ENCODE measurements around the gene CNPY1.
"Not testable (repeated sequence)": the region's sequence is repeated elsewhere in the genome, so short reads cannot be mapped to it uniquely, and the experiment has no call there.

The CNPY1 gene

GRCh38 chr7:155531681-155532080 is 14.7 kb downstream of the CNPY1 start:
- DNase-seq = no peak

GRCh38 chr7:155530601-155531000 is 15.8 kb downstream of the CNPY1 start:
- no peak for DNase-seq

- no peak for DNase-seq
These were observed 16.5 kb downstream of the CNPY1 start for GRCh38 chr7:155529845-155530244.

GRCh38 chr7:155529346-155529745 is 17.0 kb downstream of the CNPY1 start:
- no peak for DNase-seq

- no peak for DNase-seq
These were observed 18.7 kb downstream of the CNPY1 start for GRCh38 chr7:155527664-155528063.

GRCh38 chr7:155526225-155526624 is 20.1 kb downstream of the CNPY1 start:
- DNase-seq = no peak

- DNase-seq = no peak
These were observed 22.3 kb downstream of the CNPY1 start for GRCh38 chr7:155524018-155524556.

- no peak for DNase-seq
These were observed 23.1 kb downstream of the CNPY1 start for GRCh38 chr7:155523168-155523675.

GRCh38 chr7:155521743-155522398 is 24.5 kb downstream of the CNPY1 start:
- DNase-seq = no peak

- no peak for DNase-seq
These were observed 25.2 kb downstream of the CNPY1 start for GRCh38 chr7:155521007-155521742.

GRCh38 chr7:155520114-155520513 is 26.2 kb downstream of the CNPY1 start:
- no peak for DNase-seq

- not testable (repeated sequence) for DNase-seq
These were observed 27.0 kb downstream of the CNPY1 start for GRCh38 chr7:155519358-155519757.

- no peak for DNase-seq
These were observed 27.7 kb downstream of the CNPY1 start for GRCh38 chr7:155518633-155519032.

- DNase-seq = no peak
These were observed 28.4 kb downstream of the CNPY1 start for GRCh38 chr7:155517969-155518368.

GRCh38 chr7:155517452-155517851 is 28.9 kb downstream of the CNPY1 start:
- DNase-seq = no peak

GRCh38 chr7:155516466-155516865 is 29.9 kb downstream of the CNPY1 start:
- DNase-seq = no peak

- no peak for DNase-seq
These were observed 31.0 kb downstream of the CNPY1 start for GRCh38 chr7:155515318-155515717.

GRCh38 chr7:155514296-155514695 is 32.1 kb downstream of the CNPY1 start:
- DNase-seq = no peak

GRCh38 chr7:155513543-155514285 is 32.6 kb downstream of the CNPY1 start:
- no peak for DNase-seq

- no peak for DNase-seq
These were observed 34.0 kb downstream of the CNPY1 start for GRCh38 chr7:155512246-155512887.

GRCh38 chr7:155511702-155511996 is 34.7 kb downstream of the CNPY1 start:
- DNase-seq = no peak

GRCh38 chr7:155510975-155511701 is 35.2 kb downstream of the CNPY1 start:
- no peak for DNase-seq
